Hepatocyte (in vitro differentiated cells): ENCODE measurements around the gene TLN1.

Experiments
- EZH2 ChIP-seq: fragments of 200-600 bp; sonication (generic); IDR thresholded peaks from 2 replicates; pipeline ENCODE4 v1.6.1; 2016; ENCODE audit warnings: antibody characterized with exemption, mild to moderate bottlenecking, borderline replicate concordance
- TF ChIP-seq, protein P1 (sequence below): fragments of 200-600 bp; sonication (generic); IDR thresholded peaks from 2 replicates; pipeline ENCODE4 v1.5.1; 2016; ENCODE audit warnings: antibody characterized with exemption, mild to moderate bottlenecking; ENCODE audit not compliant: poor library complexity

DNA sequence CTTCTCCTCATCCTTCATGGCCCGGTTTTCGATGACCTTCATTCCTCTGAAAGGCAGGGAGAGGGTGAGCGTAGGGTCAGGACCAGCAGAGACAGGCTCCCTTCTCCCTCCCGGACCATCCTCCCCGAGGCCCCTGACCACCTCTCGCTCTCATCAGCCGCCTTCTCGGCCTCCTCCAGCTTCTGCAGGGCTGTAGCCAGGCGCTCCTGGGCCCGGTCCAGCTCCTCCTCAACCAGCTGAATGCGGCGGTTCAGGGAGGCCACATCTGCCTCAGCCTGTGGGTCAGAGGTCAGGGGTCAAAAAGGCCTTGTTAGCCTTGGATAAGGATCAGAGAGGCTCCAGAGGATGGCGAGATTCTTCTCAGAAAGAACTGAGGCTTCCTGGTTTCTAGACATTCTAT lies 46.5 kb downstream of the TLN1 start:
- TF ChIP-seq, protein P1, sequence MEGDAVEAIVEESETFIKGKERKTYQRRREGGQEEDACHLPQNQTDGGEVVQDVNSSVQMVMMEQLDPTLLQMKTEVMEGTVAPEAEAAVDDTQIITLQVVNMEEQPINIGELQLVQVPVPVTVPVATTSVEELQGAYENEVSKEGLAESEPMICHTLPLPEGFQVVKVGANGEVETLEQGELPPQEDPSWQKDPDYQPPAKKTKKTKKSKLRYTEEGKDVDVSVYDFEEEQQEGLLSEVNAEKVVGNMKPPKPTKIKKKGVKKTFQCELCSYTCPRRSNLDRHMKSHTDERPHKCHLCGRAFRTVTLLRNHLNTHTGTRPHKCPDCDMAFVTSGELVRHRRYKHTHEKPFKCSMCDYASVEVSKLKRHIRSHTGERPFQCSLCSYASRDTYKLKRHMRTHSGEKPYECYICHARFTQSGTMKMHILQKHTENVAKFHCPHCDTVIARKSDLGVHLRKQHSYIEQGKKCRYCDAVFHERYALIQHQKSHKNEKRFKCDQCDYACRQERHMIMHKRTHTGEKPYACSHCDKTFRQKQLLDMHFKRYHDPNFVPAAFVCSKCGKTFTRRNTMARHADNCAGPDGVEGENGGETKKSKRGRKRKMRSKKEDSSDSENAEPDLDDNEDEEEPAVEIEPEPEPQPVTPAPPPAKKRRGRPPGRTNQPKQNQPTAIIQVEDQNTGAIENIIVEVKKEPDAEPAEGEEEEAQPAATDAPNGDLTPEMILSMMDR = no peak
- no peak for TF ChIP-seq EZH2
